Activated T-helper 2 cell treated with anti-CD3 and anti-CD28 coated beads, Interferon-gamma antibody, Interleukin-2, Interleukin-4, amounts not matched to agents 10 μg/mL and 5 μg/mL and 100 μg/mL, durations not matched to agents 14 hours and 24 hours and 36 hours (primary cell): ENCODE measurements around the gene MTRF1L. TPM values are rescaled to one million over a fixed set of nuclear protein-coding genes. Genes with fewer than 3 reads are reported as not detected.
"Not testable (repeated sequence)": the region's sequence is repeated elsewhere in the genome, so short reads cannot be mapped to it uniquely, and the experiment has no call there.

Experiments
- DNase-seq: peaks from one replicate; pipeline ENCODE4 v3.0.0; 2021; ENCODE audit warnings: low spot score
- H3K27ac Mint-ChIP-seq: one replicate; pipeline ENCODE4 v1.8.0; 2021; ENCODE audit warnings: mixed read lengths
- H3K27me3 Mint-ChIP-seq: one replicate; pipeline ENCODE4 v1.8.0; 2021; ENCODE audit warnings: low read depth, mixed read lengths
- H3K36me3 Mint-ChIP-seq: one replicate; pipeline ENCODE4 v1.8.0; 2021; ENCODE audit warnings: low read depth, mixed read lengths
- H3K4me1 Mint-ChIP-seq: one replicate; pipeline ENCODE4 v1.8.0; 2021; ENCODE audit warnings: low read depth, mixed read lengths
- H3K4me3 Mint-ChIP-seq: one replicate; pipeline ENCODE4 v1.8.0; 2021; ENCODE audit warnings: low read depth, mild to moderate bottlenecking, moderate library complexity, mixed read lengths
- H3K9me3 Mint-ChIP-seq: one replicate; pipeline ENCODE4 v1.8.0; 2021; ENCODE audit warnings: mixed read lengths
- intact Hi-C: fragments of 100-400 bp; cut with micrococcal nuclease; formaldehyde crosslinking; loops from one replicate; pipeline ENCODE4 v1.15.1; 2023
- total RNA-seq: library from RNA; stranded (reverse); gene quantifications from 2 replicates; pipeline ENCODE4 v1.2.3, GENCODE V29; 2022

The MTRF1L gene
- total RNA-seq, 1 donor from 2014 or later = 24.9 TPM

GRCh38 chr6:153028286-153028685 lies 25.8 kb upstream of the MTRF1L start:
- Mint-ChIP-seq H3K9me3 (no peaks in the 10 kb centered on the region), H3K36me3 (no peaks in the 10 kb centered on the region), H3K4me3 (no peak overlapping the region), H3K27ac (no peak overlapping the region), H3K27me3 (peaks cover 34% of the 10 kb centered on the region), H3K4me1 (peaks cover 4% of the 10 kb centered on the region)
- intact Hi-C loops = no loop called here
- no peak for DNase-seq

GRCh38 chr6:153027480-153027879 lies 25.0 kb upstream of the MTRF1L start:
- Mint-ChIP-seq H3K4me3 (no peak overlapping the region), H3K9me3 (no peaks in the 10 kb centered on the region), H3K4me1 (peaks cover 4% of the 10 kb centered on the region), H3K27me3 (peaks cover 38% of the 10 kb centered on the region), H3K36me3 (no peaks in the 10 kb centered on the region), H3K27ac (no peak overlapping the region)
- DNase-seq = no peak
- intact Hi-C loops = no loop called here

GRCh38 chr6:153024709-153025017 lies 22.2 kb upstream of the MTRF1L start:
- no peaks in the 10 kb centered on the region for H3K36me3 Mint-ChIP-seq
- peaks cover 4% of the 10 kb centered on the region for H3K4me1 Mint-ChIP-seq
- intact Hi-C loops = loop anchor here (1.0 to 2.0 kb wide), 3 partner anchors 42 to 160 kb away; partner anchors contain the start of gene FBXO5
- no peak for DNase-seq
- H3K4me3 Mint-ChIP-seq = no peak overlapping the region
- no peaks in the 10 kb centered on the region for H3K9me3 Mint-ChIP-seq
- H3K27me3 Mint-ChIP-seq = peaks cover 26% of the 10 kb centered on the region
- H3K27ac Mint-ChIP-seq = no peak overlapping the region

- Mint-ChIP-seq H3K4me1 (peaks cover 4% of the 10 kb centered on the region), H3K27ac (no peak overlapping the region), H3K4me3 (no peak overlapping the region), H3K27me3 (peaks cover 27% of the 10 kb centered on the region), H3K9me3 (no peaks in the 10 kb centered on the region), H3K36me3 (no peaks in the 10 kb centered on the region)
- intact Hi-C loops = loop anchor here (1.0 to 2.0 kb wide), 3 partner anchors 41 to 160 kb away; partner anchors contain the start of gene FBXO5
- DNase-seq = peak; percentile 32
Measured at GRCh38 chr6:153023977-153024708, 21.6 kb upstream of the MTRF1L start.

GRCh38 chr6:153018355-153018754 lies 15.8 kb upstream of the MTRF1L start:
- Mint-ChIP-seq H3K27ac (no peak overlapping the region), H3K4me3 (no peak overlapping the region), H3K27me3 (peaks cover 27% of the 10 kb centered on the region), H3K36me3 (no peaks in the 10 kb centered on the region), H3K4me1 (no peaks in the 10 kb centered on the region), H3K9me3 (no peaks in the 10 kb centered on the region)
- DNase-seq = no peak
- intact Hi-C loops = no loop called here

GRCh38 chr6:153016846-153017245 lies 14.3 kb upstream of the MTRF1L start:
- intact Hi-C loops = no loop called here
- no peak for DNase-seq
- H3K9me3 Mint-ChIP-seq = no peaks in the 10 kb centered on the region
- no peak overlapping the region for H3K4me3 Mint-ChIP-seq
- H3K27ac Mint-ChIP-seq = no peak overlapping the region
- no peaks in the 10 kb centered on the region for H3K4me1 Mint-ChIP-seq
- no peaks in the 10 kb centered on the region for H3K36me3 Mint-ChIP-seq
- H3K27me3 Mint-ChIP-seq = peaks cover 29% of the 10 kb centered on the region

GRCh38 chr6:153015094-153015640 lies 12.7 kb upstream of the MTRF1L start:
- DNase-seq = no peak
- H3K27ac Mint-ChIP-seq = no peak overlapping the region
- H3K9me3 Mint-ChIP-seq = no peaks in the 10 kb centered on the region
- intact Hi-C loops = no loop called here
- H3K4me3 Mint-ChIP-seq = no peak overlapping the region
- no peaks in the 10 kb centered on the region for H3K36me3 Mint-ChIP-seq
- H3K4me1 Mint-ChIP-seq = no peaks in the 10 kb centered on the region
- peaks cover 34% of the 10 kb centered on the region for H3K27me3 Mint-ChIP-seq

GRCh38 chr6:153013438-153013837 lies 10.9 kb upstream of the MTRF1L start:
- no peak for DNase-seq
- intact Hi-C loops = no loop called here
- H3K4me3 Mint-ChIP-seq = no peak overlapping the region
- no peaks in the 10 kb centered on the region for H3K9me3 Mint-ChIP-seq
- no peaks in the 10 kb centered on the region for H3K4me1 Mint-ChIP-seq
- peaks cover 33% of the 10 kb centered on the region for H3K27me3 Mint-ChIP-seq
- H3K36me3 Mint-ChIP-seq = no peaks in the 10 kb centered on the region
- no peak overlapping the region for H3K27ac Mint-ChIP-seq

- Mint-ChIP-seq H3K4me3 (no peak overlapping the region), H3K9me3 (no peaks in the 10 kb centered on the region), H3K27me3 (peaks cover 34% of the 10 kb centered on the region), H3K4me1 (no peaks in the 10 kb centered on the region), H3K36me3 (no peaks in the 10 kb centered on the region), H3K27ac (no peak overlapping the region)
- intact Hi-C loops = no loop called here
- no peak for DNase-seq
Measured at GRCh38 chr6:153012856-153013255, 10.3 kb upstream of the MTRF1L start.

- H3K27me3 Mint-ChIP-seq = peaks cover 13% of the 10 kb centered on the region
- peak overlapping the region; percentile 91 for H3K27ac Mint-ChIP-seq
Measured at GRCh38 chr6:153003366-153003690, 819 bp upstream of the MTRF1L start.

GRCh38 chr6:153001767-153002612 lies 519 bp downstream of the MTRF1L start:
- Mint-ChIP-seq H3K9me3 (no peaks in the 10 kb centered on the region), H3K27me3 (peaks cover 11% of the 10 kb centered on the region), H3K27ac (peak overlapping the region; percentile 89), H3K4me1 (peaks cover 41% of the 10 kb centered on the region), H3K36me3 (peaks cover 43% of the 10 kb centered on the region), H3K4me3 (peak overlapping the region; percentile 99)
- DNase-seq = no peak
- intact Hi-C loops = loop anchor here (2.0 kb wide), 1 partner anchor 1549 kb away; the partner anchor contains the start of gene RMND1

More at GRCh38 chr6:153003366-153003690, 819 bp upstream of the MTRF1L start:
- Mint-ChIP-seq H3K9me3 (no peaks in the 10 kb centered on the region), H3K36me3 (peaks cover 33% of the 10 kb centered on the region), H3K4me1 (peaks cover 34% of the 10 kb centered on the region), H3K4me3 (peak overlapping the region; percentile 99)
- no peak for DNase-seq
- intact Hi-C loops = loop anchor here (1.0 to 2.0 kb wide), 3 partner anchors 22 to 1551 kb away; partner anchors contain the start of gene RMND1

- intact Hi-C loops, H3K27ac Mint-ChIP-seq, H3K9me3 Mint-ChIP-seq, DNase-seq, H3K27me3 Mint-ChIP-seq: not testable (repeated sequence)
- Mint-ChIP-seq H3K36me3 (peaks cover 55% of the 10 kb centered on the region), H3K4me1 (peaks cover 52% of the 10 kb centered on the region), H3K4me3 (peak overlapping the region; percentile 99)
Measured at GRCh38 chr6:153000790-153001189, 1.7 kb downstream of the MTRF1L start.

GRCh38 chr6:153000243-153000642 lies 2.3 kb downstream of the MTRF1L start:
- DNase-seq = no peak
- intact Hi-C loops = no loop called here
- Mint-ChIP-seq H3K27ac (peak overlapping the region; percentile 42), H3K27me3 (peaks cover 4% of the 10 kb centered on the region), H3K9me3 (no peaks in the 10 kb centered on the region), H3K4me1 (peaks cover 57% of the 10 kb centered on the region), H3K36me3 (peaks cover 56% of the 10 kb centered on the region), H3K4me3 (peak overlapping the region; percentile 99)
